NOMO-1 treated with dmso at 0.1 percent for 144 hours (cell line): ENCODE data around the gene DAB2IP.
A peak's percentile ranks its signal among the peaks of the same experiment; 100 is the strongest.
"Not testable (repeated sequence)": the region's sequence is repeated elsewhere in the genome, so short reads cannot be mapped to it uniquely, and the experiment has no call there.

ENCODE experiments used
- DNase-seq: peaks from one replicate; lab custom pipeline; 2025; ENCODE audit not compliant: unreplicated experiment; lab: John Stamatoyannopoulos, UW

The DAB2IP gene

GRCh38 chr9:121643473-121643872, 8.0 kb upstream of the DAB2IP start:
- DNase-seq, result no peak

GRCh38 chr9:121644040-121644439, 7.4 kb upstream of the DAB2IP start:
- not testable (repeated sequence) for DNase-seq

- no peak for DNase-seq
Measured at GRCh38 chr9:121645003-121645402, 6.4 kb upstream of the DAB2IP start.

- DNase-seq, result no peak
Measured at GRCh38 chr9:121645853-121646807, 5.3 kb upstream of the DAB2IP start.

GRCh38 chr9:121646992-121647391, 4.4 kb upstream of the DAB2IP start:
- DNase-seq, result no peak

- no peak for DNase-seq
Measured at GRCh38 chr9:121648172-121648571, 3.3 kb upstream of the DAB2IP start.

GRCh38 chr9:121648799-121649198, 2.6 kb upstream of the DAB2IP start:
- no peak for DNase-seq

GRCh38 chr9:121649476-121650216, 1.8 kb upstream of the DAB2IP start:
- no peak for DNase-seq

GRCh38 chr9:121650217-121651007, 1.0 kb upstream of the DAB2IP start:
- peak; percentile 31 for DNase-seq

GRCh38 chr9:121651008-121651294, 483 bp upstream of the DAB2IP start:
- DNase-seq, result no peak

GRCh38 chr9:121652021-121652837, 795 bp downstream of the DAB2IP start:
- no peak for DNase-seq

- DNase-seq, result no peak
Measured at GRCh38 chr9:121652838-121653231, 1.4 kb downstream of the DAB2IP start.

GRCh38 chr9:121654499-121655140, 3.2 kb downstream of the DAB2IP start:
- DNase-seq, result no peak

- no peak for DNase-seq
Measured at GRCh38 chr9:121655231-121655755, 3.9 kb downstream of the DAB2IP start.

GRCh38 chr9:121656941-121657470, 5.6 kb downstream of the DAB2IP start:
- no peak for DNase-seq

- DNase-seq, result no peak
Measured at GRCh38 chr9:121658166-121658565, 6.7 kb downstream of the DAB2IP start.

GRCh38 chr9:121658591-121658990, 7.2 kb downstream of the DAB2IP start:
- DNase-seq, result no peak

- no peak for DNase-seq
Measured at GRCh38 chr9:121660367-121660766, 8.9 kb downstream of the DAB2IP start.

GRCh38 chr9:121660876-121661275, 9.4 kb downstream of the DAB2IP start:
- no peak for DNase-seq

- DNase-seq, result no peak
Measured at GRCh38 chr9:121661328-121661727, 9.9 kb downstream of the DAB2IP start.
